Liver (tissue), 9 donors: ENCODE measurements around the gene KCNK7. TPM values are rescaled to one million over a fixed set of nuclear protein-coding genes. Genes with fewer than 3 reads are reported as not detected.
A peak's percentile ranks its signal among the peaks of the same experiment; 100 is the strongest.

Experiments
- DNase-seq: peaks from one replicate; pipeline ENCODE4 v3.0.0-alpha.2; 2017; ENCODE audit warnings: low spot score
- H3K27ac ChIP-seq, 2 donors: one replicate each; pipeline ENCODE4 v1.7.0; 2013; ENCODE audit warnings: inconsistent platforms in 2 of 2, low read length in 2 of 2, control low read depth in 1 of 2, low read depth in 1 of 2, mild to moderate bottlenecking in 1 of 2
- H3K27me3 ChIP-seq, 4 donors: one replicate each; pipeline versions ENCODE4 v1.6.1 to v1.7.0; 2013; ENCODE audit warnings: low read length in 3 of 4, inconsistent platforms in 1 of 4, mild to moderate bottlenecking in 1 of 4, moderate library complexity in 1 of 4; ENCODE audit not compliant: control insufficient read depth in 4 of 4, insufficient read depth in 4 of 4
- H3K36me3 ChIP-seq, 4 donors: one replicate each; pipeline versions ENCODE4 v1.6.1 to v1.7.0; 2013; ENCODE audit warnings: low read length in 3 of 4, mild to moderate bottlenecking in 3 of 4, low read depth in 1 of 4, moderate library complexity in 1 of 4; ENCODE audit not compliant: control insufficient read depth in 4 of 4, insufficient read depth in 3 of 4
- H3K4me1 ChIP-seq, 4 donors: one replicate each; pipeline versions ENCODE4 v1.6.1 to v1.7.0; 2013; ENCODE audit warnings: low read length in 3 of 4, mild to moderate bottlenecking in 3 of 4, moderate library complexity in 1 of 4; ENCODE audit not compliant: control insufficient read depth in 4 of 4, insufficient read depth in 4 of 4
- H3K4me3 ChIP-seq, 3 donors: one replicate each; pipeline versions ENCODE4 v1.6.1 to v1.7.0; 2013; ENCODE audit warnings: low read length in 3 of 3, control low read depth in 1 of 3, low read depth in 1 of 3, mild to moderate bottlenecking in 1 of 3
- H3K9ac ChIP-seq, 2 donors: one replicate each; pipeline ENCODE4 v1.7.0; 2013; ENCODE audit warnings: low read length in 2 of 2, mild to moderate bottlenecking in 2 of 2, moderate library complexity in 2 of 2, control low read depth in 1 of 2, low read depth in 1 of 2
- H3K9me3 ChIP-seq, 4 donors: one replicate each; pipeline versions ENCODE4 v1.6.1 to v1.7.0; 2013; ENCODE audit warnings: low read length in 3 of 4; ENCODE audit not compliant: control insufficient read depth in 4 of 4
- ATF3 ChIP-seq: IDR thresholded peaks from 2 replicates; pipeline ENCODE4 v1.6.1; 2016; ENCODE audit warnings: antibody characterized with exemption
- CTCF ChIP-seq: fragments of 150-350 bp; IDR thresholded peaks from 2 replicates; pipeline ENCODE4 v1.5.1; 2017; ENCODE audit warnings: improper control_type of control experiment, low read depth, low read length; ENCODE audit not compliant: missing input control
- FOXA1 ChIP-seq: IDR thresholded peaks from 2 replicates; pipeline ENCODE4 v1.6.1; 2016; ENCODE audit warnings: antibody characterized with exemption
- FOXA2 ChIP-seq: IDR thresholded peaks from 2 replicates; pipeline ENCODE4 v1.6.1; 2016; ENCODE audit warnings: antibody characterized with exemption
- GABPA ChIP-seq, 2 donors: IDR thresholded peaks in 1 of 2; conservative IDR thresholded peaks in 1 of 2; 2 replicates each; pipeline ENCODE4 v1.6.1; 2016; ENCODE audit warnings: antibody characterized with exemption in 2 of 2, mild to moderate bottlenecking in 1 of 2, moderate library complexity in 1 of 2
- HNF4A ChIP-seq, 2 donors: conservative IDR thresholded peaks; 2 replicates each; pipeline ENCODE4 v1.6.1; 2016; ENCODE audit warnings: antibody characterized with exemption in 2 of 2, mild to moderate bottlenecking in 2 of 2
- JUND ChIP-seq, 2 donors: IDR thresholded peaks; 2 replicates each; pipeline ENCODE4 v1.6.1; 2016; ENCODE audit warnings: antibody characterized with exemption in 2 of 2
- NR2F2 ChIP-seq: IDR thresholded peaks from 2 replicates; pipeline ENCODE4 v1.6.1; 2016; ENCODE audit warnings: antibody characterized with exemption
- RAD21 ChIP-seq, 2 donors: IDR thresholded peaks; 2 replicates each; pipeline ENCODE4 v1.6.1; 2016; ENCODE audit warnings: antibody characterized with exemption in 2 of 2, mild to moderate bottlenecking in 2 of 2
- SP1 ChIP-seq: IDR thresholded peaks from 2 replicates; pipeline ENCODE4 v1.6.1; 2018; ENCODE audit warnings: antibody characterized with exemption, mild to moderate bottlenecking
- YY1 ChIP-seq: IDR thresholded peaks from 2 replicates; pipeline ENCODE4 v1.6.1; 2016; ENCODE audit warnings: antibody characterized with exemption, mild to moderate bottlenecking
- whole genome bisulfite sequencing: extraction: QIAGEN DNeasy Blood & Tissue Kit; methylation state at CpG from one replicate; pipeline ENCODE4 v1.1.7; 2013; 5-methylcytosine and 5-hydroxymethylcytosine counted together
- polyA plus RNA-seq, 2 donors: library from polyadenylated mRNA; stranded (reverse) in 1 of 2; unstranded in 1 of 2; fragments of 200-250 nt in 1 of 2; fragments of >200 nt in 1 of 2; fragmentation: Nextera tagmentation in 1 of 2; extraction: Ambion mirVana in 1 of 2; gene quantifications; one replicate each; pipeline versions ENCODE4 v1.2.1 to v1.2.3, GENCODE V29; 2013 to 2015
- total RNA-seq, 2 donors: library from RNA; depleted of rRNA; stranded (reverse); fragments of >200 nt; gene quantifications; one replicate each; pipeline ENCODE4 v1.2.3, GENCODE V29; 2014
- donor health status: healthy.
- donor health status: healthy.
- donor health status: healthy.
- donor health status: healthy.
- donor health status: healthy.

KCNK7 gene
- total and polyA plus RNA-seq, 4 donors: 0.14 to 0.32 (median 0.24) TPM

- no peak for TF ChIP-seq ATF3
Observed at GRCh38 chr11:65596520-65596919, 920 bp upstream of the KCNK7 start (continued).

- Histone ChIP-seq H3K27me3 (no peaks in the 10 kb centered on the region), H3K36me3 (peaks cover 0 to 22% (median 8%) of the 10 kb centered on the region in 4 donors), H3K9ac (no peak overlapping the region), H3K4me1 (peaks cover 0 to 3% (median 0%) of the 10 kb centered on the region in 4 donors), H3K9me3 (no peaks in the 10 kb centered on the region), H3K4me3 (no peak overlapping the region), H3K27ac (no peak overlapping the region)
- DNase-seq: no peak
- WGBS: 87% methylated on average over 3 of the region's 3 CpGs
- TF ChIP-seq FOXA1 (no peak), CTCF (no peak)
Observed at GRCh38 chr11:65595131-65595530, 469 bp downstream of the KCNK7 start.

- no peaks in the 10 kb centered on the region for H3K27me3 ChIP-seq
- H3K36me3 ChIP-seq: peaks cover 0 to 14% (median 4%) of the 10 kb centered on the region in 4 donors
- H3K4me3 ChIP-seq: no peak overlapping the region
- peaks cover 0 to 3% (median 0%) of the 10 kb centered on the region in 4 donors for H3K4me1 ChIP-seq
- WGBS: 83% methylated on average over 26 of the region's 26 CpGs
- TF ChIP-seq RAD21 (IDR thresholded peaks at IDR 0.05): peak; percentile 55 to 65
- TF ChIP-seq GABPA (IDR thresholded peaks at IDR 0.05 in 1 of 2, conservative IDR thresholded peaks at IDR 0.05 in 1 of 2): no peak
- TF ChIP-seq SP1: no peak
- TF ChIP-seq CTCF: peak; percentile 46
- peak; percentile 66 for DNase-seq
- no peak overlapping the region for H3K27ac ChIP-seq
- no peaks in the 10 kb centered on the region for H3K9me3 ChIP-seq
- H3K9ac ChIP-seq: no peak overlapping the region
Observed at GRCh38 chr11:65593518-65594414, 1.8 kb downstream of the KCNK7 start.

- Histone ChIP-seq H3K36me3 (peaks cover 0 to 6% (median 2%) of the 10 kb centered on the region in 4 donors), H3K9ac (no peak overlapping the region), H3K4me3 (no peak overlapping the region), H3K9me3 (no peaks in the 10 kb centered on the region), H3K4me1 (peaks cover 0 to 3% (median 0%) of the 10 kb centered on the region in 4 donors), H3K27ac (no peak overlapping the region), H3K27me3 (no peaks in the 10 kb centered on the region)
- WGBS: 83% methylated on average over 22 of the region's 22 CpGs
- TF ChIP-seq YY1: no peak
- TF ChIP-seq ATF3: no peak
- TF ChIP-seq JUND (IDR thresholded peaks at IDR 0.05): no peak
- TF ChIP-seq GABPA (IDR thresholded peaks at IDR 0.05 in 1 of 2, conservative IDR thresholded peaks at IDR 0.05 in 1 of 2): no peak
- TF ChIP-seq HNF4A (conservative IDR thresholded peaks at IDR 0.05): no peak
- TF ChIP-seq FOXA2: no peak
- TF ChIP-seq NR2F2: no peak
- DNase-seq: no peak
Observed at GRCh38 chr11:65592858-65593517, 2.6 kb downstream of the KCNK7 start.
